A673 (cell line): Measurements from ENCODE around the gene SSR2. TPM values are rescaled to one million over a fixed set of nuclear protein-coding genes. Genes with fewer than 3 reads are reported as not detected.

Experiments used
- BruUV-seq: library from RNA; stranded (reverse); fragments of 400-500 nt; replicated peaks from 2 replicates; lab custom pipeline; 2021; lab: Mats Ljungman, UMichigan
- CTCF ChIA-PET: fragments of 300-600 bp; sonication (Branson Sonifier 250); formaldehyde crosslinking; loops from one replicate; lab custom pipeline; 2022; ENCODE audit warnings: antibody characterized with exemption; lab: Charles Lee
- POLR2A ChIA-PET: fragments of 300-600 bp; sonication (Branson Sonifier 250); formaldehyde crosslinking; loops from one replicate; lab custom pipeline; 2022; ENCODE audit warnings: antibody characterized with exemption; ENCODE audit not compliant: low non-redundant PET; lab: Charles Lee
- DNase-seq: peaks from one replicate; pipeline ENCODE4 v3.0.0-alpha.2; 2015; ENCODE audit warnings: low spot score
- H3K27ac ChIP-seq: fragments of 200-600 bp; sonication (generic); 2 replicates; pipeline ENCODE4 v1.5.1; 2016; ENCODE audit warnings: mixed run types, low read depth, mild to moderate bottlenecking, mixed read lengths, antibody characterized with exemption, low read length; ENCODE audit not compliant: poor library complexity, severe bottlenecking
- H3K27me3 ChIP-seq: fragments of 200-600 bp; sonication (generic); replicated peaks from 2 replicates; pipeline ENCODE4 v1.6.1; 2017; ENCODE audit warnings: mixed run types, low read depth, mild to moderate bottlenecking, mixed read lengths, antibody characterized with exemption, low read length; ENCODE audit not compliant: insufficient read depth, poor library complexity
- H3K36me3 ChIP-seq: fragments of 200-600 bp; sonication (generic); 2 replicates; pipeline ENCODE4 v1.6.1; 2016; ENCODE audit warnings: mixed run types, mild to moderate bottlenecking, mixed read lengths, antibody characterized with exemption, low read length; ENCODE audit not compliant: insufficient read depth, poor library complexity, severe bottlenecking
- H3K4me1 ChIP-seq: fragments of 200-600 bp; sonication (generic); 2 replicates; pipeline ENCODE4 v1.6.1; 2017; ENCODE audit warnings: mixed run types, mild to moderate bottlenecking, mixed read lengths, antibody characterized with exemption, low read length; ENCODE audit not compliant: insufficient read depth, poor library complexity, severe bottlenecking
- H3K4me3 ChIP-seq: fragments of 200-600 bp; sonication (generic); 2 replicates; pipeline ENCODE4 v1.5.1; 2016; ENCODE audit warnings: low read depth, mixed run types, mild to moderate bottlenecking, mixed read lengths, low read length; ENCODE audit not compliant: poor library complexity, severe bottlenecking
- H3K9me3 ChIP-seq: fragments of 200-600 bp; sonication (generic); 2 replicates; pipeline ENCODE4 v1.6.1; 2016; ENCODE audit warnings: mixed run types, low read depth, mild to moderate bottlenecking, mixed read lengths, antibody characterized with exemption, low read length; ENCODE audit not compliant: poor library complexity, severe bottlenecking
- EZH2 ChIP-seq: fragments of 200-600 bp; sonication (generic); IDR thresholded peaks from 2 replicates; pipeline ENCODE4 v1.6.1; 2017; ENCODE audit warnings: borderline replicate concordance, low read depth, mild to moderate bottlenecking, mixed read lengths, antibody characterized with exemption, low read length; ENCODE audit not compliant: poor library complexity, severe bottlenecking
- intact Hi-C: fragments of 100-400 bp; cut with micrococcal nuclease; formaldehyde crosslinking; loops from one replicate; pipeline ENCODE4 v1.10.0; 2022; ENCODE audit not compliant: unreplicated experiment
- total RNA-seq: library from RNA; stranded (reverse); gene quantifications from 2 replicates; pipeline ENCODE4 v1.2.3, GENCODE V29; 2021
- TF ChIP-seq, protein P1 (sequence below): fragments of 300-800, 200-600 bp; sonication (generic); conservative IDR thresholded peaks from 2 replicates; pipeline ENCODE4 v1.5.1; 2017; ENCODE audit warnings: low read depth, mild to moderate bottlenecking, antibody characterized with exemption, low read length, moderate library complexity, mixed read lengths

Gene SSR2
- total RNA-seq, 1 experiment from 2014 or later: 233 TPM

GRCh38 chr1:156052862-156053767 lies 32.4 kb upstream of the SSR2 start:
- intact Hi-C loops: no loop called here
- no peaks in the 10 kb centered on the region for H3K27me3 ChIP-seq
- H3K4me3 ChIP-seq: peak overlapping the region; percentile 99
- TF ChIP-seq, protein P1, sequence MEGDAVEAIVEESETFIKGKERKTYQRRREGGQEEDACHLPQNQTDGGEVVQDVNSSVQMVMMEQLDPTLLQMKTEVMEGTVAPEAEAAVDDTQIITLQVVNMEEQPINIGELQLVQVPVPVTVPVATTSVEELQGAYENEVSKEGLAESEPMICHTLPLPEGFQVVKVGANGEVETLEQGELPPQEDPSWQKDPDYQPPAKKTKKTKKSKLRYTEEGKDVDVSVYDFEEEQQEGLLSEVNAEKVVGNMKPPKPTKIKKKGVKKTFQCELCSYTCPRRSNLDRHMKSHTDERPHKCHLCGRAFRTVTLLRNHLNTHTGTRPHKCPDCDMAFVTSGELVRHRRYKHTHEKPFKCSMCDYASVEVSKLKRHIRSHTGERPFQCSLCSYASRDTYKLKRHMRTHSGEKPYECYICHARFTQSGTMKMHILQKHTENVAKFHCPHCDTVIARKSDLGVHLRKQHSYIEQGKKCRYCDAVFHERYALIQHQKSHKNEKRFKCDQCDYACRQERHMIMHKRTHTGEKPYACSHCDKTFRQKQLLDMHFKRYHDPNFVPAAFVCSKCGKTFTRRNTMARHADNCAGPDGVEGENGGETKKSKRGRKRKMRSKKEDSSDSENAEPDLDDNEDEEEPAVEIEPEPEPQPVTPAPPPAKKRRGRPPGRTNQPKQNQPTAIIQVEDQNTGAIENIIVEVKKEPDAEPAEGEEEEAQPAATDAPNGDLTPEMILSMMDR: peak; percentile 50
- TF ChIP-seq EZH2: no peak
- peaks cover 9% of the 10 kb centered on the region for H3K4me1 ChIP-seq
- H3K36me3 ChIP-seq: peaks cover 25% of the 10 kb centered on the region
- ChIA-PET CTCF (interaction anchor here (0.6 to 1.9 kb wide), 5 partner anchors 17 to 108 kb away, joined by 4 to 13 read pairs (median 4); no protein-coding TSS in a partner anchor), POLR2A (interaction anchor here (0.5 kb wide), 1 partner anchor 19 kb away, joined by 5 read pairs; no protein-coding TSS in a partner anchor)
- peak; percentile 85 for DNase-seq
- BruUV-seq: TSS peak; percentile 19
- no peaks in the 10 kb centered on the region for H3K9me3 ChIP-seq
- H3K27ac ChIP-seq: peak overlapping the region; percentile 95

DNA sequence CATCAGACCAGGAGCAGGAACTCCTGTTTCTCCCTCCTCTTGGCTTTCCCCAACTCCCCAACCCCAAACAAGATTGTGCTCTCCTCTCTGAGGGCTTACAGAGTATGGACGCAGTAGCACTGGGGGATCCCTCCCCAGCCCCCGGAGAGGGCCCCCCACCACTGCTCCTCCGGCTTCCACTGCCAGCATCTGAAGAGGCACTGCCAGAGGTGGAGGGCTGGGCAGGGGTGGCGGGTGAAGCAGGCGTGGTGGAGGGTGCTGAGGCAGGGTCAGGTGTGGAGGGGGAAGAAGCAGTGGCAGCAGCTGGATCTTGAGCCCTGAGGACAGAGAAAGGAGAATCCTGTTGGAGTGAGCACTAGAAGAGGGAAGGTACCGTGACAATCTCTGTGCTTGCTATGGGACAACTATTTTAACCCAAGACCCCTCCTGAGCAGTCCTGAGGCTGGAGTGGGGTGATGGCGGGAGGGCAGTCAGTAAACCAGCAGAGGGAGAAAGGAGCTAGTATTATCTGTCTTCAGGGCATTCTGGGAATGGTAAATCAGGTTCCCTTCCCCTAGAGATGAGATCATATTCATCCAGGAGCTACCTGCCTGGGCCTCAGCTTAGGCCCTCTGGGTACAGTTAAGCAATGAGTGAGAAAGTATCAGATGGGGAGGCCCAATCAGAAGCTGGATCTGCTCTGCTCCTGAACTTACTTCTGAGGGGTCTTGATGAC lies 30.4 kb upstream of the SSR2 start:
- Histone ChIP-seq H3K36me3 (peaks cover 31% of the 10 kb centered on the region), H3K9me3 (no peaks in the 10 kb centered on the region), H3K4me1 (peaks cover 8% of the 10 kb centered on the region), H3K27me3 (no peaks in the 10 kb centered on the region), H3K27ac (no peak overlapping the region), H3K4me3 (no peak overlapping the region)
- ChIA-PET CTCF (no interaction called here), POLR2A (no interaction called here)
- no peak for DNase-seq
- intact Hi-C loops: no loop called here
- BruUV-seq: no TSS peak
- TF ChIP-seq EZH2: no peak
- TF ChIP-seq, protein P1: no peak

- BruUV-seq: no TSS peak
- peaks cover under 1% of the 10 kb centered on the region for H3K4me1 ChIP-seq
- no peak for TF ChIP-seq EZH2
- TF ChIP-seq, protein P1: no peak
- no peak for DNase-seq
- H3K27ac ChIP-seq: no peak overlapping the region
- H3K36me3 ChIP-seq: peaks cover 31% of the 10 kb centered on the region
- no peaks in the 10 kb centered on the region for H3K9me3 ChIP-seq
- ChIA-PET CTCF (no interaction called here), POLR2A (no interaction called here)
- intact Hi-C loops: no loop called here
- H3K27me3 ChIP-seq: no peaks in the 10 kb centered on the region
- H3K4me3 ChIP-seq: no peak overlapping the region
Observed at GRCh38 chr1:156050376-156050775, 29.6 kb upstream of the SSR2 start.
